Activated CD4-positive, alpha-beta T cell treated with anti-CD3 and anti-CD28 coated beads, Interleukin-2, amount 50 U/mL, for 4 hours (primary cell): Measurements from ENCODE around the gene TAC4.

Experiments
- DNase-seq, 2 experiments: peaks; one replicate each; pipeline ENCODE4 v3.0.0-alpha.2; 2020

TAC4 gene

DNA sequence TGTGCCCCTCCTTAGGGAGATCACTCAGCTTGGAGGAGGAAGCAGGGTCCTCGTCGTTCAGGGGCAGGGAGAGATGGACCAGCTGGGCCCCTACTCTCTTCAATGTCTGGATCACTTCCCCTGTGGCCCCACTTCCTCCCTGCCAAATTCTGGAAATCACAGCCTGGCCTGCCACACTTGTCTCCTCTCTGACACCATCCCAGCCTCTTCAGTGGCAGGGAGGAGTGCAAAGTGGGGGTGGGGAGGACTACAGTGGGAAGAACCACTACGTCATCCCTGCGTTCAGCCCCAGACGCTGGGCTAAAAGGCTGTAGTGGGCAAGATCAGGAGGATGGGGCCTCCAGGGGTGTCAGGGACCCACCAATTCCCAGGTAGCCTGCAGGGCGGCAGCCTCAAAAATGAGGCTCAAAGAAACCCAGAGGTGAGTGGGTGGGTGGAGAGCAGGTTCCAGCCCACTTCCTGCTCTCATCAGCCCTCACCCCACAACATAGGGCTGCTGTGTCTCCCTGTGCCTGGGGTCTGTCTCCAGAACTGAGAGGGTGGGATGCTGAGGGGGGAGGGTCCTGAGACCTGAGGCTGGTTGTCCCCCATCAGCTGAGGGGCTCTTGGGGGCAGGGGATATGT lies 25.0 kb upstream of the TAC4 start:
- no peak for DNase-seq

DNA sequence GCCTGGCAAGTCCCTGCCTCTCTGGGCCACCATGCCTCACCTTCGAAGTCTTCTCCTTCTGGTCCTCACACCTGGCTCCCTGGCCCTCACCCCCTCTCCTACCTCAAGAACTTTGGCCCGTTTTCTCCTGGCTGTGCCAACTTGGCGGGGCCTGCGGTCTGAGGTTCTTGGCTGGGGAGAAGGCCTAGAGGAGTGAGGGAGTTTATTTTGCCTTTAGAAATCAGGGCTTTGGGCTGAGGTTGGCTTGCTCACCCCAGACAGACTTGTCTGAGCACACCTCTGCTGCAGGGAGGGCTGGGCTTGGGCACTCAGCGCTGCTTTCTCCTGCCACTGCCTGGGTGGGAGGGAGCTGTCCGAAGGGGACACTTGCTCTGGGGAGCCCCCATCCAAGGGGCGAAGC lies 23.3 kb upstream of the TAC4 start:
- DNase-seq: no peak

DNA sequence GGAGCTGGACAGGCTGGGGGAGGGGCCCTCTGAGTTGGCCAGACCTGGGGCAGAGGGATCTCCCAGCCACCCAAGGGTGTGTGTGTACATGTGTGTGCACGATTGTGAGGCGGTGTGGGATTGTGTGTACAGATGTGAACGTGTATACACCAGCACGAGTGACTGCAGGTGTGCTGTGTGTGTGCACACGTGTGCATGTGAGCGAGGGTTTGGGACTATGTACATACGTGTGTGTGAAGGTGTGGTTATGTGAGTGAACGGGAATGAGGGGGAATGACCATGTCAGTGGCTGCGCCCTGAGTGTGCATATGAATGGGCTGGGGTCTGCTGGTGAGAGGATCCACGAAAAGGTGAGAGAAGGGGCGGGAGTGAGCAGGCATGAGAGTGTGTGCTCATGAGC lies 22.4 kb upstream of the TAC4 start:
- DNase-seq: no peak

DNA sequence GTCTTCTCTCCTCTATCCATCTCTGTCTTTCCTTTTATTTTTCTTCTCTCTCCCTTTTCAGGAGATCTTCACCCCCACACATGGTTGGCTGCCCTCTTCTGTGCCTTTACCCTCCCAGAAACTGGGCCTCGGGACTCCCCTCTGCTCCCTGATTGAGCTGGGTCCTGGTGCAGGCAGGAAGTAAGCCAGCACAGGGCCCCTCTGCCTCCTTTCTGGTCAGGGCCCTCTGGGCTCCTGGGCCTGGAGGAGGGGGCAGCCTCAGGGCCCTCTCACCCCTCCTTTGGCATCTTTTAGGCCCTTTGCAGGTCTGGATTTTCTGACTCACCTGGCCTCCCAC lies 21.1 kb upstream of the TAC4 start:
- no peak for DNase-seq

DNA sequence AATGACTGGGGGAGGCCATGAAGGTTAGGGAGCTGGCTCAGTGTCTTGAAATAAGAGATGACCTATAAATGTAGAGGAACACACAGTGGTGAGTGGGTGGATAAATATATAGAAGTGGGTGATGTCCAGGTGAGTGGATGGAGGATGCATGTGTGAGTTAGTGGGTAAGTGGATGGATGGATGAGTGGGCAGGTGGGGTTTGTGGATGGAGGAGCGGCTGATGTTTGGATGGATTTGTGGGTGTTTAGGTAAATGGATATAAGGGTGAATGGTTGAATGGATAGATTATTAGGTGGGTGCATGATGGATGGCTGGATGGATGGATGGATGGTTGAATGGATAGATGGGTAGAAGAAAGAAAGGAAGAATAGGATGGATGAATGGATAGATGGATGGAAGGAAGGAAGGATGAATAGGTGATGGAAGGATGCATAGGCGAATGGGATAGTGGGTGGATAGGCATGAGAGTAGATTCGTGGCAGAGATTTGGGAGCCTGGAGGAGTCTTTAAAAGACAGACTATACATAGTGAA lies 19.1 kb upstream of the TAC4 start:
- no peak for DNase-seq

DNA sequence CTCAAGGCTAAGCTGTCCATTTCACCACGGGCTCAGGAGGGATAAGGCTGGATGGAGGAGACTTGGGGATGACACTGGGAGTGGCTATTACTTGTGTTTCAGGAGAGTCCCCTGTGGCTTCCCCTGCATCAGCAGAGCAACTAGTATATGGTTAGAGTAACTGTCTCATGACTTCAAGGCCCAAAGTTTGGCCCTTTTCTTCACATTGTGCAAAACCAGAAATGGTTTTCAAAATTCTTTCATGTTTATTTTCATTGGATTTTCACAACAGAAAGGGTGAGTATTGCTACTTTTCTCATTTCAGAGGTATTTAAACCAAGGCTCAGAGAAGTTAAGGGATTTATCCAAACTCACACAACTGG lies 18.1 kb upstream of the TAC4 start:
- DNase-seq: no peak

DNA sequence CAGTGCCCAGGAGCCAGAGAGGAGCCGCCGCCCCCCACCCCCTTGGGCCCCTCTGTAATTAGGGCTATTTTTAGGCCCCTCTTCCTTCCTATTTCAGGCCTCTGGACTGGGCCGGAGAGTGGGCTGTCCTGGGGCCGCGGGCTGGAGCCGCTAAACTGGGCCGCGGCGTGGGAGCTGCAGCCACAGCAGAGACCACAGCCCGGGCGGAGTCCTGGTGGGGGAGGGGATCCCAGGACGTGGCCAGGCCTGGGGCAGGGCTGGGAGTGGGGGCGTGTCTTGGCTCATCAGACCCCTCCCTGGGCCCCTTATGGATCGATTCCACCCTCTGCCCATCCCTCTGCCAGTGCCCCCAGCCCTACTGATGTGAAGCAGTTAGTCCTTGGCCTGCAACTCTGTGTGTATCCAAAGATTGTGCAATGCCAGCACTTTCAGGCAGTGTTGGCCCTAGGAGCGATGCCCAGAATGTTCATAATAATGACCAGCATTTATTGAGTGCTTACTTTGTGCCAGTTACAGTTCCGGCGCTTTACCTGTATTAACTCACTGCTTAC lies 15.0 kb upstream of the TAC4 start:
- no peak for DNase-seq

DNA sequence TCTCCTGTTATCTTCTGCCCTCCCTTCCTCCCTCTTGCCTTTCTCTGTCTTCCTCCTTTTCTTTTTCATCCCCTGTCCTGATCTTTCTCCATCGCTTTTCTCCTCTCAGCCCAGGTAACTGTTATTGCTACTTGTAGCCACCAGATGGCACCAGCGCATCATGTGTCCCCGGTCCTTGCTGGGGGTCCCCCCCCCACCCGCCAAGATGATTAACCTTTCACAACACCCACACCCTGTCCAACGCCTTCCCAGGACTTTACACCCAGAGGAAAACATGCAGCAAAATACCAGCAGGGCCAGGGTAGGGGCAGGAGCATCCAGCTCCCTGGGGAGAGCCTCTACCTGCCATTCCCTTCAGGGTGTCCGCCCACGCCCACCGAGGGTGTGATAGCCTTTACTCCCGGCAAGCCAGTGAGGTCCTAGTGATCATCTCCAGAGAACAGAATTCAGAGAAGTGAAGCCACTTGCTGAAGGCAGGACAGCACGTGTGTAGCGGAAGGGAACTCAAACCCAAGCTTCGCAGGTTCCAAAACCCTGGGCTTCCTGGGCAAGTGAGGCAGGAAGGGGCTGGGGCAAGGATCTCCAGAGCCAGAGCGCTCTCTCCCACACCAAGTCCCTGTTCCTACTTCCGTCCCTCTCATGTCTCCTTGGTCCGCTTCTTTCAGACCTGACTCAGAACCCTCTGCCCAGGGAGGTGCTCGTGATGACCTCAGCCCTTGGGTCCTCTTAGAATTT lies 13.4 kb upstream of the TAC4 start:
- DNase-seq: peak; percentile 41 to 46

DNA sequence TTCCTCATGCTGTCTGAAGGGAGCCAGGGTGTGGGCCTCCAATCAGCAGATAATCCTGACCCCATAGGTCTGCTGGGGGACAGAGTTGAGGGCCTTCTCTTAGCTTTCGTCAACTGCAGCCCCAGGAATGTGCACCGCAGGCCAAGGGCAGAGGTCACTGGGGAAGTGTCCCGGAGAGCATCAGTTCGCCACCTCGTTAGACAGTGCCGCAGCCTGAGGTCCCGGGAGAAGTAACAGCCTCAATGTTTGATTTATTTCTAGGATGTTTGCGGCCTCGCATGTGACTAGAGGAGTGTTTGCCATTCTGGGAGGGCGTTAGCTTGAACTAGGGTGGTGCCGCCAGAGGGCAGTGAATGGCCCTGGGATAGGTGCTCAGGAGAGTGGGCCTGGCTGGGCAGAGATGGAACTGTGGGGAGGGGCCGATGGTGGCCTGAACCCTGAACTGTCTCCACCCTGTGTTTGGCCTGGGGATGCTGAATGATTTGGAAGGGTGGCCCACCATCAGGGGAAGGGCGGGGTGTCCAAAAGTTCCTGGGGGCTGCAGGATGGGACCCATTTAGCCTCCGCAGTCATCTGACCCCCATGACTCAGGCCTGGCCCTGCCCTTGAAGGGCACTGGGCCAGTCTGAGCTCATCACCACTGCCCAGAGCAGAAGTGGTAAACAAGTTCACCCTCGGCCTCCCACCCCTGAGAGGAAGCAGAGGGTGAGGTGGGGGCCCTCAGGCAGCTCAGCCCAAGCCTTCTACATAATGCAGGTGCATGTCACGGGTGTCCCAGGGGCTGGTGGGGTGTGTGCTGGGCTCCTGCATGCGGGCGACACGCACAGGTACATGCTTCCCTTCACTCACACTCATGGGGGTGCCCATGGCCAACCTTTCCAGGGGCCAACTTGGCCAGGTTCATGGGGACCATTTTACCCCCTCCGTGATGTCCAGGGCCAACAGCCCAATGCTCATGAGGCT lies 12.4 kb upstream of the TAC4 start:
- no peak for DNase-seq

DNA sequence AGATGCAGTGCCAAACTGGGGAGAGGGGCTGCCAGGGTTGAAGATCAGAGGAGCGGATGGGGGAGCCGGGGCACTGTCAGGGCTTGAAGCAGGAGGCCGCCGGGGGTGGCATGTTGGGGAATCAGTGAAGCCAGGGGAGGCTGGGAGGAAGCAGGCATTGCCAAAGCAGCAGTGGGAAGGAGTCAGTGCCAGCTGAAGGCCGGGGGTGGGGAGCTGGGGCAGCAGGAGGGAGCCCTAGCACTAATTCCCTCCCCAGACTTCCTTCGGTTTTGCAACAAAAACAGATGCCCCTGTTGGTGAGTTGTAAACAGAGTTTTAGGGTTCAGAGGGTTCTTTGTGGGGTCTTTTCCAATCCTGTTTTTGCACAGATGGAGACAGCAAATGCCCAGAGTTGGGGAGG lies 10.9 kb upstream of the TAC4 start:
- no peak for DNase-seq

DNA sequence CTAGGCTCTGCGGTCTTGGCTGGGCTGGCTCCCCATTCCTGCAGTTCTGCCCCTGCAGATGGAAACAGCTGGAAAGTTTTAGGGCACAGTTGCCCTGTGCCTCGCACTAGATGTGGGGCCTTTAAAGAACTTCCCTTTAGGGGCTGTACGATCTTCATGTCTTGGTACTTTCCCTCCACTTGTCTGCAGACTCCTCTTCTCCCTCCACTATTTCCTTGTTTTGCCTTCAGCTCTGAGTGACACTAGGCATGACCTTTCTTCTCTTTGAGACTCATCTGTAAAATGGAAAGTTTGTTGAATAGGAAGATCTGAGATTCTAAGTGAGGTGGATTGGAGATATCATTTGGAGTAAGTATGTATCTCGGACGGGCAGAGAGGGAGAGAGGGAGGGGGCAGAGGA lies 6.3 kb upstream of the TAC4 start:
- DNase-seq: no peak

DNA sequence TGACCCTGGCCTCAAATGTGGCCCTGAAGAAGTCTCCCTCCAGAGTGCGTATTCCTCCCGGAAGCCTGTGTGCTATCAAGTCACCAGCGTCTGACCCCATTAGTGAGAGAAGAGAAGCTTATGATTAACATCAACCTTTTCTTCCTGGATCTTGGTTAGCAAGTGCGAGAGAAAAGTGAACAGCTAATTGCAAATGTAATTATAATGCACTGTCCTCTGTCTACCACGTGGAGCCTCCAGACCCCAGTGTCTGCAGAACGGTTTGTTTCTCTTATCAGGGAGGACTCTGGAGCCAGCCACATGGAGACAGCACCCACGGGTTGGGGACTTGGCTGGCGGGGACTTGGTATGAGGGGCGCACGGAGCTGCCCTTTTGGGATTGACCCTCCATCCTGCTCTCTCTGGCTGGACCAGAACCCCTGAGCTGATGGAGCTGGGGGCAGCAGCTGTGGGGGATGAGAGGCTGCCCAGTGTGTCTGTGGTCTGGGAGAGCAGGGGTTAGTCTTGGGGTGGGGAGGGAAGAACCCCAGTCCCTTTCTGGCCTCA lies 5.7 kb upstream of the TAC4 start:
- DNase-seq: no peak

DNA sequence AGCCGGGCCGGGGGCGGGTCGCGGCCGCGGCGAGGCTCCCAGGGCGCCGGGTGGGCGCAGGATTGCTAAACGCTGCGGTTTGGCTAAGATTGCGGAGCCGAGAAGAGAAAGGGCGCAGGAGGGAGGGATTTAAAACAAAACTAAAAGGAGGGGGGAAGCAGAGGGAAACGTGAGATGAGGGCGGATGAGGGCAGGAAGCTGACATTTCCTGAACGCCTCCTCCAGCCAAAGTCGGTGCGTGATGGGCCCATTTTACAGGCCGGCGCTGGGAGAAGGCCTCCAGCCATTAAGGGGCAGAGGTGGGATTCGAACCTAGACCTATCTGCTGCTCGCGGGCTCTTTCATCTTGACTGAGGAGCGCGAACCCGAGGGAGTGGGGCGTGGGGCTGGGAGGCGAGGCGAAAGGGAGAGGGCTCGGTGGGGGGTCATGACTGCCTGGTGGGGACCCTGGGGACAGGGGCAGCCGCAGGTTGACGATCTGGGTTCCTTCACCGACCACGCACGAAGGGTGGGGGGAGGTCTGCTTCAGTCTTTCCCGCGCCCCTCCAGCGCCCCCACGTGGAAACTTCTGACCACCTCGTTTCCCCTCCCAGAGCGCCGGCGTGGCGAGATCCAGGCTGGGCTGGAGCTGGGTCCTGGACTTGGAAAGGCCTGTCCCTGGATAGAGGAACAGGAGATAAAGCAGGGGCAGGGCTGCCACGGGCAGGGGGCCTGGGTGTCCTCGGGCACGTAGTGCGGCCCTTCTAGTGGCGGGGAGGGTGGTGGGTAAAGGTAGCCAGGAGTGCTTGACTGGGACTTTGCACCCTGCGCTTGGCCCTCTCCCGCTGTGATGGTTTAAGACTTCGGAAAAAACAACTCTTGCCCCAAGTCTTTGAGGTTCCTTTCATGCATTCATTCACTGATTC lies 3.8 kb upstream of the TAC4 start:
- peak; percentile 65 to 67 for DNase-seq

DNA sequence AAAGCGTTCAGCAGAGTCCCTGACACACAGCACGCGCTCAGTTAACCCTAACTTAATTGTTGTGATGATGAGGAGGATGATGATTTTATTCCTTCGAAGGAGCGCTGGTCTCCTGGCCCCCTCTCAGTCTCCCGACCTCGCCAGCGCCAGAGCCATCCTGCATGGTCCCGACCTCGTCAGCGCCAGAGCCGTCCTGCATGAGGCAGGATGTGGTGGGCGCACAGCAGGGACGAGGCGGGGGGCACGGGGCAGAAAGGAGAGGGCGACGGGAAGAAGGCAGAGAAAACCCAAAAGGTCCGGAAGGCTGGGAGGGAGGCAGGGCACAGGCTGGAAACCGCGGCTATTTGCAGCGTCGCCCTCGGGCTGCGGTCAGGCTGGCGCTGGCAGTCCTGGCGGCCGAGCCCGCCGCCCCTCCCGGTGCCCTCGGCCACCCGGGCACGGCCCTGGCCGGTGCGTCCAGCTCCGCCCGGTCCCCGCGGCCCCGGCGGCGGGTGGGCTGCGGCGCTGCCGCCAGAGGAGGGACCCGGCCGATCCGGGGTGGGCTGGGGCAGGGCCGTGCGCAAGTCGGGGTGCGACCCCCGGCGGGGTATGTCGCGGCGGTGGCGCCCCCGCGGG lies 3.0 kb upstream of the TAC4 start:
- no peak for DNase-seq

DNA sequence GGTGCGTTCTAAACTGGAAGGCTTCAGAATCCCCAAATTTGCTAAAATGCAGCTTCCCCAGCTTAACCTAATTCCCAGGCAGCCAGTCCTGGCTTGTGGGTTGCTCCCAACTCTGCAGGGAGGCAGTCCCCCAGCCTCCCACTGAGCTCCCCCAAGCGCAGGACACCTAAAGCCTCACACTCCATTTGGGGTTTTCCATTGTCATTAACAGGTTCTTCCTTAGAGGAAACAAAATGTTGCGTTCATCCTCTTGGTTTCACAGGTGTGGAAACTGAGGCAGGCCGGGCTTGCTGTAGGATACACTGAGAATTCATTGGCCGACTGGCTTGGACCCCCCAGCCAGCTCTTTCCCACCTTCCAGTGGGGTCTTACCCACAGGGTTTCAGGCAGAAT lies 2.3 kb upstream of the TAC4 start:
- no peak for DNase-seq

DNA sequence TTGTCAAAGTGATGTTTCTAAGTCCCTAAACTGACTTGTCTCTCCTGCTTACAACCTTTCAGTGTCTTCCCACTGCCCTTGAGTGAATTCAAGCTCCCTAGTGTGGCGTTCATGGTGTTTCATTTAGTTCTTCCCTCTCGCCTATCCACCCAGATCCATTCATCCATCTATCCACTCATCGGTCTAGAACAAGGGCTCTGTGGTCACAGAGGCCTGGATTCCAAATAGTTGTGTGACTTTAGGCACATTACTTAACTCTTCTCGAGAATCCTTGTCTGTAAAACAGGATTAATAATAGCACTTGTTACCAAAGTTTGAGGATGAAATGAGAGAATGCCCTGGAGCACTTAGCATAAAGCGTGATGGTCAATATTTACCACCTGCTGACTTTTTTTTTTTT lies 870 bp upstream of the TAC4 start:
- DNase-seq: no peak

DNA sequence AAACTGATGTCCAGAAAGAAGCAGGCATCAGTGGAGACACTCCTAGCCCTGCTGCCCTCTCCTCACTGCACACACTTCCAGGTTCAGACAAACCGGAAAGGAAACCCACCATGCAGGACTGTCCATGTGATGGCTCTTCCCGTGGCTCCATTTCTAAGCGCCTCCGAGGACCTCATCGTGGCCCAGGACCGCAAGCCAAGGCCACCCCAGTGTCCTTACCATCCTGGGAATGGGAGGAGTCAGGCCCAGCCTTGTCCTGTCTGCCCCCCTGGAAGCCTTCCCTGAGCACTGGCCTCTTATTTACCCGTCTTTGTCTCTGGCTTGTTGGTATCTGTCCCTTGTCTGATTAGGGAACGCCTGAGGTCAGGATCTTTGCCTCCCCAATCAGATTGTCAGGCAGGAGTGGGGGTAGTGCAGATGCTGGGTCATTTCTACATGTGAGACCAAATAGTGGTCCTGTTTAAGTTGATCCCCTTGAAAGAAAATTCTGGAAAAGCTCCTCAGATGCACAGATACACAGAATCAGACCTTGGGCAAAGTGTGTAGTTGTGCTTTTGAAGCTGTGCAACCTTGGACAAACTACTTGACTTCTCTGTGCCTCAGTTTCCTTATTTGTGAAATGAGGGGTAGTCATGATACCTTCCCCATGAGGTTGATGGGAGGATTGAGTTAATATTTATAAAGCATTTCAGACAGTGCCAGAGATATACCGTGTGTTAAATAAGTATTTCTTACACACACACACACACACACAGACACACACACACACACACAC lies 744 bp downstream of the TAC4 start:
- no peak for DNase-seq

DNA sequence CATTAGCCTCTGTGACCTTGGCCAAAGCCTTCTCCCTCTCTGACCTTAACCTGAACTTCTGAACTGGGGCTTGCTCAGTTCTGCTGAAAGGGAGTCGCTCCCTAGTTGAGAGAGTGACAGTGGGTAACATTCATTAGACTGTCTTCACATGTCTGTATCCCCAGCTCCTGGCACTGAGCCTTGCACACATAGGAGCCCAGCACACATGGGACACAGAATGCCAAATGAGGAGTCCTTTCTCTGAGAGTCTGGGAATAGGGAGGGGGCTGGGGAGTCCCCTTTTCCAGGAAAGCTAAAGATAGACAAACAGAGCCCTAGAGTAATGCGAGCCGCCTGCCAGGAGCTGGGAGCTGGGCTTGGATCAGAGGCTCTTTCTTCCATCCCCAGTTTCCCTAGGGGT lies 2.5 kb downstream of the TAC4 start:
- no peak for DNase-seq

DNA sequence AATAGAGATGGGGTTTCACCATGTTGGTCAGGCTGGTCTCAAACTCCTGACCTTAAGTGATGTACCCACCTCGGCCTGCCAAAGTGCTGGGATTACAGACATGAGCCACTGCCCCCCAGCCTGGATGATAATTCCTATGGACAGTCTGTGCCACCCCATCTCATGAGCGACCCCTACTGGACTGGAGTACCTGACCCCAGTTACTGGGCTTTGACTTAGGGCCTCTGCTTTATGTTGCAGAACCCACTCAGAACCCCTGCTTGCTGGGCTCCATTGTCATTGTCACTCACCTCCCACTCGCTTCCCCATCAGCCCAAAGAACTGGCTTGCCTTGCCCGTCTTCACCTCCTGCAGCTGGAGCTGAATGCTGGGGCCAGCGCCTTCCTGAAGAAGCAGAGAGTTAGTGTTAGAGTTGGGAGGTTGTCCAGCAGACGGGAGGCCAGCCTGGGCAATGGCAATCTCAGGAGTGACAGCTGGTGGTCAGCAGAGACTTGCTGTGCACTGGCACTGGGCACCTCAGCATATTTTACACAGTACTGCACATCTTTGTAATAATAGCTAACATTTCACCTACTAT lies 4.0 kb downstream of the TAC4 start:
- DNase-seq: peak in 1 of 2 experiments; percentile 15

DNA sequence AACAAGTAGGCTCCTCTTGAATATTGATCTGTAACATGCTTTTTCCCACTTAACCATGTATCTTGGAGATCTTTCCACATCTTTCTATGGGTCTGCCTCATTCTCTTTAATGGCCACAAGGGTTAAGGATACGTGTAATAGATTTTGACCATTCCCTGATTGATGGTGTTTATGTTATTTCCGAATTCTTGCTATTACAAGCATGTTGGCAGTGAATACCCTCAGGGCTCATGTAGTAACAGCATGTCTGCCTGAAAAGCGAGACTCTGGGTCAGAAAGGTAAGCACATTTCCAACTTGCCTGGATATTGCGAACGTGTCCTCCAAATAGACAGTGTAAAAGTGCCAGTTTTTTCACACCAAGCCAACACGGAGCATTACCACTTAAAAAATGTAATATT lies 5.0 kb downstream of the TAC4 start:
- no peak for DNase-seq
